Activated naive CD4-positive, alpha-beta T cell (primary cell): Measurements from ENCODE around the gene KATNB1.
A peak's percentile ranks its signal among the peaks of the same experiment; 100 is the strongest.

Experiments used
- DNase-seq, 4 experiments: peaks; one replicate each; lab custom pipeline; 2025; lab: John Stamatoyannopoulos, UW

The KATNB1 gene, protein sequence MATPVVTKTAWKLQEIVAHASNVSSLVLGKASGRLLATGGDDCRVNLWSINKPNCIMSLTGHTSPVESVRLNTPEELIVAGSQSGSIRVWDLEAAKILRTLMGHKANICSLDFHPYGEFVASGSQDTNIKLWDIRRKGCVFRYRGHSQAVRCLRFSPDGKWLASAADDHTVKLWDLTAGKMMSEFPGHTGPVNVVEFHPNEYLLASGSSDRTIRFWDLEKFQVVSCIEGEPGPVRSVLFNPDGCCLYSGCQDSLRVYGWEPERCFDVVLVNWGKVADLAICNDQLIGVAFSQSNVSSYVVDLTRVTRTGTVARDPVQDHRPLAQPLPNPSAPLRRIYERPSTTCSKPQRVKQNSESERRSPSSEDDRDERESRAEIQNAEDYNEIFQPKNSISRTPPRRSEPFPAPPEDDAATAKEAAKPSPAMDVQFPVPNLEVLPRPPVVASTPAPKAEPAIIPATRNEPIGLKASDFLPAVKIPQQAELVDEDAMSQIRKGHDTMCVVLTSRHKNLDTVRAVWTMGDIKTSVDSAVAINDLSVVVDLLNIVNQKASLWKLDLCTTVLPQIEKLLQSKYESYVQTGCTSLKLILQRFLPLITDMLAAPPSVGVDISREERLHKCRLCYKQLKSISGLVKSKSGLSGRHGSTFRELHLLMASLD

DNA sequence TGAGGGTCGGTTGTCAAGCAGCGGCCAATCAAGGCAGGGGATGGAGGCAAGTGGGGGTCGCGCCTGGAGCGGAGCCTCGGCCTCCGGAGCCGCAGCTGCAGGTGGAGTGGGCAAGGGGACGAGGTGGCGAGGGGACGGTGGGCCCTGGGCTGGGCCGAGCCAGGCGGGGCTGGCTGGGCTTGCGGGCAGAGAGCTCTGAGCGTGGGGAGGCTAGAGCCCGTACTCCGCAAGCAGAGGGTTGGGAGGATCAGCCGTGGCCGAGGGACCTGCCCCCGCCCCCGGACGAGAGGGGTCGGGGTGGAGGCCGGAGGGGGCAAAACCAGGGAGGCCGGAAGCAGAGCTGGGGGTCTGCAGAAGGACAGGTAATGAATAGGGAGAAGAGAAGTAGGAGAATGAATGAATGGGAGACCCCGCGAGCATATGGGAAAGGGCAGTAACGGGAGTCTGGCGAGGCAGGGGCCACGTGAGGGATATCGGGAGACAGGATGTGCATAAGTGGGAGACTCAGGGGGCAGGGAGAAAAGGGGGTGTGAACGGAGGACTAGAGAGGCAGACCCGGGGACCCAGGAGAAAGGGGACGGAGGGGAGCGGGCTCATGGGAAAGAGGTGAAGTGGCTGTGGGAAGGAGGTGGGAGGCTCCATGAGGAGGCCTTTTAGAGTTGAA, at the start of gene KATNB1:
Gene KATNB1, plus strand, starts transcription at position 16 of the 664 bp plus-strand sequence. CDS start 1,474 bp downstream, outside the sequence.
- no peak for DNase-seq

DNA sequence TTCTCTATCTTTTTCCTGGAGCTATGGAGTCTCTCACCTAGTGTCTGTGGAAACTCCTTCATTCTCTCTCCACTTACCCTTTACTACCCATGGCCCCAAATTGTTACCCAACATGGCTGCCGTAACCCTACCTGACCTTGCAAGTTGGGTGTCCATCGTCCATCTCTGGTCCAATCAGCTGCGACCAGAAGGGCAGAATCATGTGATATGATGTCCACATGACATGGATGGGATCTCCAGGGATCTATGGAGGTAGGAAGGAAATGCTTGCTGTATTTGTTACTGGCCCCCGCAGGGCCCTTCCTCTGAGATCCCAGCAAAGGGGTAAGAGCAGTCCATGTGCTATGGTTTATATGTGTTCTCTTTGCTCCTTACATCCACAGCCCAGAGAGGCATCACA, 49.0 kb upstream of the KATNB1 start:
- no peak for DNase-seq

DNA sequence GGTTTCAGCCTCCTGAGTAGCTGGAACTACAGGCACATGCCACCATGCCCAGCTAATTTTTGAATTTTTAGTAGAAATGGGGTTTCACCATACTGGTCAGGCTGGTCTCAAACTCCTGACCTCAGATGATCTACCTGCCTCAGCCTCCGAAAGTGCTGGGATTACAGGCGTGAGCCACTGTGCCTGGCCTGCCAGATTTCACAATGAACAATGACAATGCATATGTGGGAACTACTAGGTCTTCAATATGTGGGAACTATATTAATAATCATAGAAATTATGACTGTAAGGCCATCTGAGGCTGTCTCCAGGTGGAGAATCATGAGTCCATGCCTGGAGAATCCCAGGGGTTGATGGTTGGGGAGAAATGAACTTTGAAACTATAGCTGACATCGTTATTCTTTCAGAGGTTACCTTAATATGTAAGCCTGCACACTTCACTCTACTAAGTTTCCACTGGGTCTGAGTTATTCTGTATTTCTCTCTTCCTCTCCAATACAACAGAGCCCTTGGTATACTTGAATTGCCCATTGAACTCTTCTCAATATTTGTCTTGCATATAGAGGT, 48.1 kb upstream of the KATNB1 start:
- DNase-seq, result no peak

DNA sequence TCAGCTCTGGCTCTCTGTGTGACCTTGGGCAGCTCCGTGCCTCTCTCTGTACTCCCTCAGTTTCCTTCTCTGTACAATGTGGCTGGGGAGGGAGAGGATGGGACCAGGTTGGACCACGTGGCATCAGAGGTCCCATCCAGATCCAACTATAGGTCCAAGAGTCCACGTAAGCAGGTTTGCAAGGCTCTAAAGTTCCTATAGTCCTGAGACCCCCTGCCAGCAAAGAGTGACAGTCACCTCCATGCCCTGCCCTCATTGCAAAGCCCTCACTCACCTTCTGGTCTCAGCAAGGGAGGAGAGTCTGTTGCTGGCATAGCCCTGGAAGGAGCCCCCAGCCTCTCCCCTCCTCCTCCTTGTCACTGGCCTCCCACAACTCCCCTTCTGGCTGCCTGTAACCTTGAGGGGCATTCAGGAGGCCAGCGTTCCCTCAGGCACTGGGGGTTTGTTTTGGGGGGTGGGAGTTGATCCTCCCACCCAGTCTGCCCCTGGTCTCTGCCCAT, 47.0 kb upstream of the KATNB1 start:
- no peak for DNase-seq

DNA sequence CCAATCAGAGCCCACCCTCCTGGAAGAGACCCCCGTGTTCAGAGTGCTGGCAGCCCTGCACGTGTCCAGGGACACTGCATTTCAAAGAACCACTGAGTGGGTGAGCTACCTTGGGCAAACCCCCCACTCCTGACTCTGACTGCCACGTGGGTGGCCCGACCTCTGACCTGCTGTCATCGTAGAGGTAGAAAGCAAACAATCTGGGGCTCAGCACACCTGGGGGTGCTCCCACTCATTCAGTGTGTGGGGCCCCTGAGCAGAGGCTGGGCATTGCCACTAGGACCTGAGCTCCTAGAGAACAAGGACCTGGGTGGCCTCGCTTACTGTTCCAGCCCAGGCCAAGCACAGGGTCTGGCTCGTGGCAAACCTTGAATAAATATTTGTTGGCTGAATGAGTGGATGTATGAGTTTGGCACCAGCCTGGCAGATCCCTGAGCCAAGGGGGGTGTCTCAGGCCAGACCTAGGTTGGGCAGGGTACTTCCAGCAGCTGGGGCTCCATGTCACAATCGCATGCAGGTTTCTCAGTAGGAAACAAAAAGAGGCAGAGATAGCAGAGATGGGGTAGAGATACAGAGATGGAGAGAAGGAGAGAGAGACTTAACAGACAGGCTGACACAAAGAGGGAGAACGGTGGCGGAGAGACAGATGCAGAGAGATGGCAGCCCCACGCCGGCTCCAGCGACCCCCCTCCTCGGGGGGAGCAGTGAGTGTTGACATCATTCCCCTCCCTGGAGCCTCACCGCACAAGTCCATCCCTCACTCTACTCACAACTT, 46.4 kb upstream of the KATNB1 start:
- DNase-seq, result no peak

DNA sequence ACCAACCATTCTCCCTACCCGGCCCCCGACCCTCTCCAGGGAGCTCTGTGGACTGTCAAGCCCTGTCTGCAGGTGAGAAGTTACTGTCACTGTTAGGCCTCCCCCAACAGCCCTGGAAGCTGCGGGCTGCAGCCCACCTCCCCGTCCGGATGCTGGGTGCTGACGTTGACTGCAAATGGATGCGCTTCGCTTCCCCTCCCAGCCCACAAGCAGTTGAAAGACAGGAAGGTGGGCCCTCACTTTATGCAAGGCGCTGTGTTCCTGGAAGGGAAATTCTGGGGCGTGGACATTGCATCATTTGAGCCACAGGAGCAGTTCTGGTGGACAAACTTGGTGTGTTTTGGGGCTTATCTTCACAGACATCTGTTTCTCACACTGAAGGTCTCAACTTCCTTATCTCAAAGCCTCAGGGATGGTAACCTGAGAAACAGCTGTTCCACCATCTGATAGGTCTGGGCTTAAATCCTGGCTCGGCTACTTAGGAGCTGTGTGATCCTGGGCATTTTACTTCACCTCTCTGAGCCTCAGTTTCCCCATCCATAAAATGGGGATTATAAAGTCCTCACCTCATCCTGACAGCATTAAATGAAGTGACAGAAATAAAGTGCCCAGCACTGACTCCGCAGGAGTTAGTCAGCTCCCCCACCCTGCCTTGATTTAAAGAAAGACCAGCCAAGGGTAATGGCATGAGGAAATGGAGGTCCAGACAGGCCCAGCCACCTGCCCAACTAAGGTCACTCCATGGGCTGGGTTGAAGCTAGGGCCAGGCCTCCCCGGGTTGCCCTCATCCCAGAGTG, 45.6 kb upstream of the KATNB1 start:
- peak in 1 of 4 experiments; percentile 36 for DNase-seq

DNA sequence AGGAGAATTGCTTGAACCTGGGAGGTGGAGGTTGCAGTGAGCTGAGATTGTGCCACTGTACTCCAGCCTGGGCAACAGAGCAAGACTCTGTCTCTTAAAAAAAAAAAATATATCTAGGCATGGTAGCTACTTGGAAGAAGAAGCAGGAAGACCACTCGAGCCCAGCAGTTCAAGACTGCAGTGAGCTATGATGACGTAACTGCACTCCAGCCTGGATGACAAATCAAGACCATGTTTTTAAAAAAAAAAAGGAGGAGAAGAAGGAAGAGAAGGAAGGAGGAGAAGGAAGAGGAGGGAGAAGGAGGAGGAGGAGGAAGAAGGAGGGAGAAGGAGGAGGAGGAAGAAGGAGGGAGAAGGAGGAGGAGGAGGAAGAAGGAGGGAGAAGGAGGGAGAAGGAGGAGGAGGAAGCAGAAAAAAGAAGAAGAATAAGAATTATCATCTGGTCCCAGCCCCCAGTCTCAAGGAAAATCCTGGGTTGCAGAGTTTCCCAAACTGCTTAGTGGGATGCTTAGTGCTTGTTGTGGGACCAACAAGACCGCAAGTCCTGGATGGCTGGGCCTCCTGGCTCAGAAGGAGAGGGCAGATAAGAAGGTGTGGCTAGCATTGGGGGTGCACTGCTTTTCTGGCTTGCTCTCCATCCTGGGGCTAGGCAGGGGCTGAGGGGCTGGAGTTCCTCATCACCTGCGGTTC, 44.6 kb upstream of the KATNB1 start:
- no peak for DNase-seq

DNA sequence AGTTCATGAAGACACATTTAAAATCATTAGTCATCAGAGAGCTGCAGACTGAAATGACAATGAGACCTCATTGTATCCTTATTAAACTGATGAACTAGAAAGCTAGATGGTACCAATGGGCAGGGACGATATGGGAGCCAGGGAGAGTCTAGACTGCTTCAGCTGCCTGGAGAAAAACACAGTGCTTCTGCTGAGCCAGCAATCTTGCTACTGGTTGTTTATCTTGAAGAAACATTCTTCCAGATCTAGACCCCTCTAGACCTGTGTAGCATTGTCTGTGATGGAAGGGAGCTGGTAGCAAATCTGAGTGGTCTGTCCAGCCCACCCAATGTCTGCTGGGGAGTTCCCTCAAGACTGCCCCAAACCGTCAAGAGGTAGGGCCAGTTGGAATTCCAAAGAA, 42.9 kb upstream of the KATNB1 start:
- DNase-seq, result no peak

DNA sequence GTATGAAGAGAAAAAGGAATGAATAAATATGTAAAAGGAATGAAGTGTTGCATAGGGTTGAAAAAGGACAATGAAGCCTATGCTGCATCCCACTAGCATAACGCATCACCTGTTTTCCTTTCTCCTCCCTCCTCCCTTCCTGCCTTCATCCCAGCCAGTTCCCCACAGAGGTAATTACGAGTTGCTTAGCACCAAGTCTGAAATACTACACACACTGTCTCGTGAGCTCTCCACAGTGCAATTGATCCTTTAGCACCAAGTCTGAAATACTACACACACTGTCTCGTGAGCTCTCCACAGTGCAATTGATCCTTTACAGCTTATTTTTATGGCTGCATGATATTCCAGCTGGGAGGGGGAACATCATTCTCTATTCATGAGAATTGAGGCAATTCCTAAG, 42.0 kb upstream of the KATNB1 start:
- no peak for DNase-seq

DNA sequence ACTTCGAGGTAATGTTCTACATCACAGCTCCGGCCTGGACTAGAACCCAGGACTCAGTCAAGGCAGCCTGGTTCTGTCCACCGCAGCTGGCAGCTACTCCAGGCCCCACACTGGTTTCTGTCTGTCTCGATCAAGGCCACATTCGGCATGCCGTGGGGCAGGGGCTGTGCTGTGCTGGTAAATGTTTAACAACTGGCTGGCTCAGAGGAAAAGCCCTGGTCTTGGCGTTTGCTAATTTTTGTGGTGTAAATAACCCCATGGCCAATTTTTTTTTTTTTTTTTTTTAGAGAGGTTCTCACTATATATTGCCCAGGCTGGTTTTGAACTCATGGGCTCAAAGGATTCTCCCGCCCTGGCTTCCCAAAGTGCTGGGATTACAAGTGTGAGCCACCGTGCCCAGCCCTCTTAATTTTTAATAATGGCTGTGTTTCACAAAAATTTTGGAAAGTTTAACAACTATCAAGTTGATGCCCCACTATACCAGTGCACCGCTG, 41.3 kb upstream of the KATNB1 start:
- no peak for DNase-seq

DNA sequence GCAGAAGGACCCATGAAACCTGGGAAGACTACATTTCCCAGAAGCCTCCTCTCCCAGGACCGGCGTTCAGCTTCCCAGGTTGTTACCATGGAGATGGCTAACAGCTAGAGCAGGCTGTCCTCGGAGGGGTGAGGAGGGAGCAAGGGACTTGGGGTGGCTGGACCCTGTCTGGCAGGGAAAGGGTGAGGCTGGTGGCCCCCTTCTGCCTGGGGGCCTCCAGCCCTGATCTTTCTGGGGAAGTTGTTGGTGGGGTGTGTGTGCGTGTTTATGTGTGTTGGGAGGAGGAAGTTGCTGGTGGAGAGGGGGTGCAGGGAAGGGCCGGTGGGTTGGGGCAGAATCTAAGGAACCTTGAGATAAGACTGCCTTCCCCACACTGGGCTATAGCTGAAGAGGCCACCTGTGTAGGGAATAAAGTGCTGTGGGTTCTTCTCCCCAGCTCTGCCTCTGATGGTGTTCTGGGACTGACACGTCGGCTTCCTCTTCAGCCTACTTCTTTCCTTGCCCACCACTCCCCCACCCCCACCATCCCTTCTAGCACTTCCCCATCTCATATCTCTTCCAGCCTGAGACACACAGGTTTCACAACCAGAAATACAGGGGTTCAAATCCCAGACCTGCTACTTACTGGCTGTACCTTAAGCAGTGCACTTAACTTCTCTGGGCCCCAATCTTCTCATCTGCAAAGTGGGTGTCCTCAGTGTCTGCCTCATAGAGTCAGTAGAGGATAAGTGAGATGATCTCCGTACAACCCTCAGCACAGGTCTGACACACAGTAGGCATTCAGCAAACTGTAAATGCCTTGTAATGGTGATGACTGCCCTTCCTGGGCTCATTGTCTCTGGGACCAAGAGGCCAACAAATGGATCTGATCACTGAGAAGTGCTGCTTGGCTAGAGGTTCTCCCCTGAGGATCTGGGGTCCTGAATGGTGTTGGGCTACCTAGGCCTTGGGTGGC, 40.6 kb upstream of the KATNB1 start, which contains the start of gene DRC7:
Gene DRC7, plus strand, starts transcription at position 82 of the 955 bp plus-strand sequence. CDS start 3,144 bp downstream, outside the sequence.
- no peak for DNase-seq

DNA sequence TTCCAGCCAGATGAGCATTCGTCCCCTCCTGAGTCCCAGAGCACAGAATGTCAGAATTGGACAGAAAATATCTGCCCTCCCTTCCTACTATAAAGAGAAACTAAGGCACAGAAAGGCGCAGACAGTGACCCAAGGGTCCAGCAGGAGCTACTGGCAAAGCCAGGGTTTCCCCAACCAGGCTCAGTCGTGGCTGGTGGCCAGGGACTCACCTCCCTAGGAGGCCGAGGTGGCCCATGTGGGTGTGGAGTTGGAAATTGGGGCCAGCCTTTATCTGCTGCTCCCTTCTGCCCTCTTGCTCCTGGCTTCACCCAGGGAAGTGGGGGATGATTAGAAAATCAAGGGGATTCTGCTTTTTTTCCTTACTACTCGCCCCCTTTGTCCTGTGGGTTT, 39.9 kb upstream of the KATNB1 start:
- no peak for DNase-seq

DNA sequence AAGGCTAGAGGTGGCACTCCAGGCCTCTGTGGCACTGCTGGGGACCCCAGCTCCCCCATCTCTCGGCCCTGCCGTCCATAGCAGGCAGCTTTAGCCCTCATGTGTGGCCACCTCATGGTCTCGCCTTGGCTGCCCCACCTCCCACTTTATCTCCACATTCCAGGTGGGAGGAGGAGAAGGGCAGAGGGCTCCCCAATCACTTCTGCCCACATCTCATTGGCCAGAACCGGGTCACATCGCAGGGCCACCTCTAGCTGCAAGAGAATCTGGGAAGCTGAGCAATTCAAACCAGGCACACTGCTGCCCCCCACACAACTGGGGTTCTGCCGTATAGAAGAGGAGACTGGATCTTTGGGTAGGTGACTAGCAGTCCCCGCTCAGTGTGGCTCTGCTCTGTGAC, 39.3 kb upstream of the KATNB1 start:
- no peak for DNase-seq

DNA sequence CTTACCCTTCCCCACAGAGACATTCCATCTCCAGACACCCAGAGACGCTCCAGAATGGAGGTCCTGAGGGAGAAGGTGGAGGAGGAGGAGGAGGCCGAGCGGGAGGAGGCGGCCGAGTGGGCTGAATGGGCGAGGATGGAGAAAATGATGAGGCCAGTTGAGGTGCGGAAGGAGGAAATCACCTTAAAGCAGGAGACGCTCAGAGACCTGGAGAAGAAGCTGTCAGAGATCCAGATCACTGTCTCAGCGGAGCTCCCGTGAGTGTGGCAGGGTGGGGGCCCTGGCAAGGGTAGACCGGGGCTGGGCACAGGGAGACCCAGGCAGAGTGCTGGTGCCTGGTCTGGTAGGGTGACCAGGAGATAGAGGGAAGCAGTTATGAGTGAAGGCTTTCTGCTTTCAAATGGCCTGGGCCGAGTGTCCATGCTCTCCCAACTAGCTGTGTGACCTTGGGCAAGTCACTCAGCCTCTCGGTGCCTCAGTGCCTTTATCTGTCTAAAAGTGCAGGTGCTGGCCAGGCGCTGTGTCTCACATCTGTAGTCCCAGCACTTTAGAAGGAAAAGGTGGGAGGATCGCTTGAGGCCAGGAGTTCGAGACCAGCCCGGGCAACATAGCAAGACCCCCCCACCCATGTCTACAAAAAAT, 37.6 kb upstream of the KATNB1 start:
- no peak for DNase-seq

DNA sequence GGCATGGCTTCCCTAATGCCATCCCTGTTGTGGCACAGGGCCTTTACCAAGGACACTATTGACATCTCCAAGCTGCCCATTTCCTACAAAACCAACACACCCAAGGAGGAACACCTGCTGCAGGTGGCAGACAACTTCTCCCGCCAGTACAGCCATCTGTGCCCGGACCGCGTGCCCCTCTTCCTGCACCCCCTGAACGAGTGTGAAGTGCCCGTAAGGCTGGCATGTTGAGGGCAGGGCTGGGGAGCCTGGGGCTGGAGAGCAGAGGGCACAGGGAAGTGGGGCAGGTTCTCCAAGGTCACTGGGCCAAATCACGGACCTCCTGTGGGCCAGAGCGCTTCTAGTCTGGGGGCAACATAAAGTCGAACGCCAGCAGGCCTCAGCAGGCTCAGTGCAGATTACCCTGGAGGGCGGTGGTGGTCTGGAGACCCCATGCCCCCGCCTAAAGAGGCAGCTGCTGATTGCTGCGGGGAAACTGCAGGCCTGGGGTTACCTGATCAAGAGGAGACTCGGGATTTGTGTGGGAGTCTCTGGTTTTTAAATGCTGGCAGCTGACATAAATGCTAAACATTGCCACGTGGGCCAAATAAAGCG, 36.7 kb upstream of the KATNB1 start:
- DNase-seq, result no peak

DNA sequence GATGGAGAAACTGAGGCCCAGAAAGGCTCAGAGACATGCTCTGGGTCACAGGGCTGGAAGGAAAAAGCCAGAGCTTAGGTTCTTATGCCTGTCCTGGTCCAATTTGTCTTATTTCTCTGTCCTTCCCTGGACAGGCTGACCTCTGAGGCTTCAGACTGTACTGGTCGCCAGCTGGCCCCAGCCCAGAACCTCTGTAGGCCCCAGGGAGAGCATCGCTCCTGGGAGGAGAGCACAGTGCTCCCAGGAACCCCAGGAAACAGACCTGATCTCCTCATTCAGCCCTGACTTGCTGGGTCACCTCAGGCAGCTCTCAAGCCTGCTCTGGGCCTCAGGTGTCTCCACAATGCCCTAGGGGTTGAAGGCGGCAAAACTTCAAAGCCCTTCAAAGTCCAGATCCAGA, 36.1 kb upstream of the KATNB1 start:
- no peak for DNase-seq

DNA sequence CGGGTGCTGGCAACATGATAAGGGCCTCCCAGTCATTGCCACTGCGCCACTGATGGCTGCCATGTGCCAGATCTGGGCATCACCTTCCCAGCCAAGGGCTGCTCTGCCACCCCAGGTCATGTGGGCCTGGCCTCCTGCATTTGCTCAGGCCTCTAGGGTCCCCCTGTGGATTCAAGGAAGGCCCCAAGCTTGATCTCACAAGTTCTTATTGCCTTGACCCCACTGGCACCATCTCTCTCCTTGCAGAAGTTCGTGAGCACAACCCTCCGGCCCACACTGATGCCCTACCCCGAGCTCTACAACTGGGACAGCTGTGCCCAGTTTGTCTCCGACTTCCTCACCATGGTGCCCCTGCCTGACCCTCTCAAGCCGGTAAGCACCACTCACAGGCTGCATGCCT, 35.7 kb upstream of the KATNB1 start:
- no peak for DNase-seq
